H1 (cell line): ENCODE data around the gene DIAPH2. TPM values are rescaled to one million over a fixed set of nuclear protein-coding genes. Genes with fewer than 3 reads are reported as not detected.

Experiments used
- CTCF ChIP-seq, 3 experiments: IDR thresholded peaks; 1 replicate in 2 of 3; 2 replicates in 1 of 3; pipeline versions ENCODE4 v1.5.1 to v1.6.1; 2011; ENCODE audit warnings: low read length in 3 of 3, mild to moderate bottlenecking in 3 of 3, inconsistent platforms in 2 of 3, low read depth in 1 of 3, moderate library complexity in 1 of 3; ENCODE audit not compliant: insufficient read depth in 1 of 3; ENCODE audit errors: control extremely low read depth in 1 of 3
- EZH2 ChIP-seq: fragments of 200-600 bp; sonication (generic); IDR thresholded peaks from 2 replicates; pipeline ENCODE4 v1.7.1; 2012; ENCODE audit warnings: low read depth, mild to moderate bottlenecking, moderate library complexity, low read length, inconsistent platforms; ENCODE audit not compliant: severe bottlenecking
- JUN ChIP-seq: IDR thresholded peaks from 2 replicates; pipeline ENCODE4 v1.6.1; 2011; ENCODE audit warnings: low read depth, mild to moderate bottlenecking, improper control_type of control experiment, low read length
- TAF7 ChIP-seq: optimal IDR thresholded peaks from 2 replicates; pipeline ENCODE3; 2011; ENCODE audit warnings: low read depth, mild to moderate bottlenecking, inconsistent platforms, low read length, moderate library complexity, borderline replicate concordance
- polyA plus RNA-seq, 7 experiments: library from polyadenylated mRNA; depleted of rRNA in 3 of 7; stranded (reverse) in 5 of 7; unstranded in 2 of 7; fragments of >200 nt in 5 of 7; fragments of 200-250 nt in 2 of 7; gene quantifications; 1 replicate in 5 of 7; 2 replicates in 1 of 7; 4 replicates in 1 of 7; pipeline versions ENCODE4 v1.2.1 to v1.2.3, GENCODE V29; 2011 to 2013; ENCODE audit warnings: missing spikeins in 2 of 7, mixed read lengths in 2 of 7
- total RNA-seq: library from RNA; stranded (reverse); fragmentation: NEBNext Ultra II Directional; extraction: Animal tissue kit (Norgen Biotek cat#: 25700); gene quantifications from 2 replicates; pipeline ENCODE4 v1.2.1, GENCODE V29; 2021

The DIAPH2 gene
- total and polyA plus RNA-seq, 2 of the 8 experiments (the other 6 are each of a cell fraction or from before 2014, with no cell fraction given): 4.4 to 24.3 TPM

GRCh38 chrX:96689991-96690390 is 5.3 kb downstream of the DIAPH2 start (continued):
- TF ChIP-seq EZH2: no peak
- no peak for TF ChIP-seq JUN
- no peak for TF ChIP-seq TAF7
- TF ChIP-seq CTCF (IDR thresholded peaks at IDR 0.05; ENCODE audit: control extremely low read depth in 1 of 3, insufficient read depth in 1 of 3, low read depth in 1 of 3, low read length in 3 of 3): no peak
